K562 (cell line): ENCODE results near the gene SLC7A6OS. TPM values are rescaled to one million over a fixed set of nuclear protein-coding genes. Genes with fewer than 3 reads are reported as not detected.

ENCODE experiments used
- ATAC-seq: fragments of 200-7000 bp; cut with Tn5 transposase; 3 replicates; pipeline ENCODE4 v1.9.1; 2020; ENCODE audit warnings: moderate library complexity
- BruUV-seq: library from RNA; stranded (reverse); fragments of 400-500 nt; replicated peaks from 2 replicates; lab custom pipeline; 2021; lab: Mats Ljungman, UMichigan
- CTCF ChIA-PET: fragments of 300-600 bp; formaldehyde crosslinking; extraction: SDS; loops from one replicate; lab custom pipeline; 2021; ENCODE audit warnings: low intra/inter-chr PET ratio; lab: Yijun Ruan, JAX
- POLR2A ChIA-PET: fragments of 300-600, 350-650 bp; sonication (Branson Sonifier 250); formaldehyde crosslinking; extraction: SDS; loops from one replicate; lab custom pipeline; 2021; ENCODE audit warnings: antibody characterized with exemption, inconsistent platforms; lab: Yijun Ruan, JAX
- DNase-seq, 4 experiments: peaks; one replicate each; pipeline versions ENCODE4 v3.0.0 to v3.0.0-alpha.2; 2011 to 2018; ENCODE audit warnings: low spot score in 3 of 4, mixed read lengths in 3 of 4; ENCODE audit errors: extremely low read depth in 1 of 4
- FAIRE-seq: peaks from 2 replicates; lab custom pipeline; 2011; peaks lifted over from hg19 to GRCh38; lab: Jason Lieb, UNC
- H2AFZ ChIP-seq: 2 replicates; pipeline ENCODE4 v1.6.0; 2011; ENCODE audit warnings: low read depth, low read length, control low read depth, inconsistent platforms
- H3K27ac ChIP-seq: fragments of 200-600 bp; 3 replicates; pipeline ENCODE4 v1.8.0; 2011; ENCODE audit warnings: low read depth, mild to moderate bottlenecking, control low read depth, inconsistent platforms, low read length, moderate library complexity, mixed read lengths; ENCODE audit errors: extremely low read depth
- H3K27me3 ChIP-seq, 2 experiments: fragments of 300-600 bp in 1 of 2; 2 replicates in 1 of 2; 3 replicates in 1 of 2; pipeline versions ENCODE4 v1.6.0 to v1.8.0; 2011; ENCODE audit warnings: inconsistent platforms in 2 of 2, low read length in 2 of 2, mild to moderate bottlenecking in 1 of 2, mixed read lengths in 1 of 2, moderate library complexity in 1 of 2; ENCODE audit not compliant: control insufficient read depth in 2 of 2, insufficient read depth in 2 of 2
- H3K36me3 ChIP-seq: fragments of 300-600 bp; 3 replicates; pipeline ENCODE4 v1.8.0; 2011; ENCODE audit warnings: mild to moderate bottlenecking, low read length, inconsistent platforms; ENCODE audit not compliant: control insufficient read depth, insufficient read depth
- H3K4me1 ChIP-seq, 2 experiments: fragments of 200-600 bp in 1 of 2; replicated peaks in 1 of 2; 2 replicates in 1 of 2; 3 replicates in 1 of 2; pipeline versions ENCODE4 v1.5.1 to v1.8.0; 2011; ENCODE audit warnings: inconsistent platforms in 2 of 2, low read length in 2 of 2, mild to moderate bottlenecking in 1 of 2, mixed read lengths in 1 of 2, moderate library complexity in 1 of 2; ENCODE audit not compliant: control insufficient read depth in 2 of 2, insufficient read depth in 2 of 2
- H3K4me2 ChIP-seq: 2 replicates; pipeline ENCODE4 v1.6.1; 2011; ENCODE audit warnings: low read length, control low read depth, inconsistent platforms, mixed read lengths; ENCODE audit not compliant: insufficient read depth
- H3K4me3 ChIP-seq: fragments of 200-600 bp; sonication (generic), shearing (Covaris generic); 2 replicates; pipeline ENCODE4 v1.5.1; 2016; ENCODE audit warnings: control low read depth, inconsistent platforms
- H3K79me2 ChIP-seq: fragments of 200-600 bp; 3 replicates; pipeline ENCODE4 v1.8.0; 2011; ENCODE audit warnings: low read length, inconsistent platforms; ENCODE audit not compliant: control insufficient read depth, insufficient read depth
- H3K9ac ChIP-seq, 2 experiments: 2 replicates each; pipeline versions ENCODE4 v1.6.0 to v1.6.1; 2011; ENCODE audit warnings: low read depth in 2 of 2, low read length in 2 of 2, control low read depth in 1 of 2, inconsistent platforms in 1 of 2, mild to moderate bottlenecking in 1 of 2, mixed read lengths in 1 of 2; ENCODE audit not compliant: insufficient read depth in 1 of 2
- H3K9me1 ChIP-seq: one replicate; pipeline ENCODE4 v1.6.0; 2011; ENCODE audit warnings: inconsistent platforms, mild to moderate bottlenecking, low read length, moderate library complexity; ENCODE audit not compliant: control insufficient read depth, insufficient read depth
- H3K9me3 ChIP-seq: replicated peaks from 2 replicates; pipeline ENCODE4 v1.5.1; 2011; ENCODE audit warnings: low read depth, low read length, inconsistent platforms; ENCODE audit not compliant: control insufficient read depth, insufficient read depth
- H4K20me1 ChIP-seq: replicated peaks from 2 replicates; pipeline ENCODE4 v1.6.1; 2011; ENCODE audit warnings: low read length, inconsistent platforms, mixed read lengths; ENCODE audit not compliant: control insufficient read depth, insufficient read depth
- BCL6 ChIP-seq: fragments of 250-450 bp; sonication (Bioruptor Pico); IDR thresholded peaks from 2 replicates; pipeline ENCODE4 v1.4.0; 2020
- CHD2 ChIP-seq: IDR thresholded peaks from 2 replicates; pipeline ENCODE4 v1.6.1; 2011; ENCODE audit warnings: low read depth, low read length
- HDAC8 ChIP-seq: fragments of 450-650 bp; IDR thresholded peaks from 2 replicates; pipeline ENCODE4 v1.6.1; 2016; ENCODE audit warnings: mild to moderate bottlenecking, missing genetic modification characterization, moderate library complexity, missing compliant biosample characterization
- NR4A1 ChIP-seq, 2 experiments: fragments of 250-450 bp in 1 of 2; fragments of 450-650 bp in 1 of 2; sonication (Bioruptor Pico) in 1 of 2; IDR thresholded peaks; 2 replicates each; pipeline versions ENCODE4 v1.4.0 to v1.6.1; 2016 to 2020; ENCODE audit warnings: mild to moderate bottlenecking in 2 of 2, missing compliant biosample characterization in 1 of 2, missing genetic modification characterization in 1 of 2, moderate library complexity in 1 of 2
- RBM17 ChIP-seq: fragments of 200-400 bp; formaldehyde crosslinking; IDR thresholded peaks from 2 replicates; pipeline ENCODE4 v1.6.1; 2017; ENCODE audit warnings: low read depth, mild to moderate bottlenecking, low read length, borderline replicate concordance
- SMC3 ChIP-seq: conservative IDR thresholded peaks from 2 replicates; pipeline ENCODE4 v1.6.1; 2011; ENCODE audit warnings: low read depth, low read length, improper control_type of control experiment; ENCODE audit not compliant: insufficient read depth
- THRAP3 ChIP-seq: fragments of 450-650 bp; IDR thresholded peaks from 2 replicates; pipeline ENCODE4 v1.6.1; 2016; ENCODE audit warnings: mild to moderate bottlenecking, inconsistent platforms, borderline replicate concordance
- ZNF143 ChIP-seq: sonication (generic); formaldehyde crosslinking; IDR thresholded peaks from 2 replicates; pipeline ENCODE4 v1.9.0; 2022; ENCODE audit warnings: mild to moderate bottlenecking, missing genetic modification reagents
- ZNF507 ChIP-seq: conservative IDR thresholded peaks from 2 replicates; pipeline ENCODE4 v1.6.1; 2017; ENCODE audit warnings: missing genetic modification characterization, missing compliant biosample characterization
- WGBS: fragments of 100-300 bp; shearing (Covaris generic); methylation state at CpG from one replicate; pipeline ENCODE4 v1.1.6; 2016; ENCODE audit warnings: low coverage, mixed read lengths; ENCODE audit not compliant: insufficient coverage; ENCODE audit errors: missing lambda C conversion rate; 5-methylcytosine and 5-hydroxymethylcytosine counted together
- in situ Hi-C: fragments of 300-500 bp; cut with MboI; formaldehyde crosslinking; loops from 4 replicates; pipeline ENCODE4 v1.15.0; 2018; ENCODE audit warnings: inconsistent platforms, mixed read lengths
- intact Hi-C: fragments of 100-400 bp; cut with micrococcal nuclease; formaldehyde crosslinking; loops from 2 replicates; pipeline ENCODE4 v1.14.2; 2022
- polyA plus RNA-seq, 8 experiments: library from polyadenylated mRNA; depleted of rRNA in 4 of 8; stranded (reverse) in 5 of 8; unstranded in 3 of 8; fragments of >200 nt; fragmentation: Nextera tagmentation in 2 of 8; fragmentation: Illumina TruSeq in 1 of 8; extraction: Ambion mirVana in 2 of 8; extraction: Trizol in 1 of 8; gene quantifications; 2 replicates each; pipeline versions ENCODE4 v1.2.1 to v1.2.3, GENCODE V29; 2011 to 2014; ENCODE audit warnings: inconsistent platforms in 1 of 8, missing spikeins in 1 of 8
- total RNA-seq, 7 experiments: library from RNA; depleted of rRNA in 6 of 7; stranded (reverse); fragments of >200 nt in 6 of 7; fragmentation: Illumina TruSeq in 2 of 7; extraction: Trizol in 2 of 7; gene quantifications; 2 replicates each; pipeline versions ENCODE4 v1.2.1 to v1.2.3, GENCODE V29; 2011 to 2021; ENCODE audit warnings: low replicate concordance in 1 of 7
- TF ChIP-seq, protein P1 (sequence below): fragments of 250-450 bp; sonication (Bioruptor Pico); IDR thresholded peaks from 2 replicates; pipeline ENCODE4 v1.4.0; 2020

SLC7A6OS gene
- total and polyA plus RNA-seq, 9 of the 15 experiments (the other 6 are each of a cell fraction or from before 2014, with no cell fraction given): 2.7 to 23.6 (median 17.2) TPM

DNA sequence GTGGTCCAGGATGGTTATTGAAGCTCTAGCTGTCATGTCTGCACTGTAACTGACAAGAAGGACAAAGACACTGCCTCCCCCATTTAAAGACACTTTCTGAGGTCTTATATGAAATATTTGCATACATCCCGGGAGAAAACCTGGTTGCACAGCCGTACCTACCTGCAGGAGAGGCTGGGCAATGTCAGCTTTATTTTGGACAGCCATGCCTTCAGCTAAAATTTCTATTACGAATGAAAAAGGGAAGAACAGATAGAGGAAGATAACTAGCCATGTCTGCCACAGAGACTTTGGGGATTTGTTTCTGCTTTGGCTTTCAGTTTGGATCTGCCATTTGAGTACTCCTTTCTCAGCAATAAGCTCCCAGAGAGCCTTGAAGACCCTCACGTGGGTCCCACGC, 27.4 kb downstream of the SLC7A6OS start:
- FAIRE-seq: no peak

DNA sequence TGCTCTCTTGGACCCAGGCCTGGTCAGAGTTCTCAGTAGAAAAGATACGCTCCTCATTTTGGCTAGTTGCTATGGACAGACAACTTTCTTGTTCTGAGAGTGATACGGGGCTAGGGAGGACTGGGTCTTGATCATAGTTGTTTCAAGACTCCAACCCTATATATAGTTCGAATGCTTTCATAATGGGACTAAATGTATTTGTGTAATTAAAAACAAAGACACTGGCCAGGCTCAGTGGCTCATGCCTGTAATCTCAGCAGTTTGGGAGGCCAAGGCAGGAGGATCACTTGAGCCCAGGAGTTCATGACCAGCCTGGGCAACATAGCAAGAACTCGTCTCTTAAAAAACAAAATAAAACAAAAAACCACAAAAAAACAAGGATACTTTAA, 28.7 kb downstream of the SLC7A6OS start:
- Histone ChIP-seq H3K9ac (no peak overlapping the region), H4K20me1 (0 out of 2 replicates have a peak, but pooled peaks cover 4% of the 10 kb centered on the region), H3K9me1 (no peaks in the 10 kb centered on the region)
- no peak for DNase-seq
- intact Hi-C loops: no loop called here
- TF ChIP-seq NR4A1 (CRISPR knock-in tag; IDR thresholded peaks at IDR 0.05): no peak
- TF ChIP-seq NR4A1 (tag; IDR thresholded peaks at IDR 0.05): no peak
- TF ChIP-seq ZNF507: no peak
- no peak for TF ChIP-seq BCL6 (CRISPR knock-in tag)
- TF ChIP-seq SMC3: no peak
- TF ChIP-seq, protein P1, sequence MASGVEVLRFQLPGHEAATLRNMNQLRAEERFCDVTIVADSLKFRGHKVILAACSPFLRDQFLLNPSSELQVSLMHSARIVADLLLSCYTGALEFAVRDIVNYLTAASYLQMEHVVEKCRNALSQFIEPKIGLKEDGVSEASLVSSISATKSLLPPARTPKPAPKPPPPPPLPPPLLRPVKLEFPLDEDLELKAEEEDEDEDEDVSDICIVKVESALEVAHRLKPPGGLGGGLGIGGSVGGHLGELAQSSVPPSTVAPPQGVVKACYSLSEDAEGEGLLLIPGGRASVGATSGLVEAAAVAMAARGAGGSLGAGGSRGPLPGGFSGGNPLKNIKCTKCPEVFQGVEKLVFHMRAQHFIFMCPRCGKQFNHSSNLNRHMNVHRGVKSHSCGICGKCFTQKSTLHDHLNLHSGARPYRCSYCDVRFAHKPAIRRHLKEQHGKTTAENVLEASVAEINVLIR (CRISPR knock-in tag): no peak
- TF ChIP-seq, all 486 proteins: peak for 0
- Histone ChIP-seq H3K4me2 (no peak overlapping the region), H3K36me3 (peaks cover 63% of the 10 kb centered on the region), H3K27me3 (no peaks in the 10 kb centered on the region), H3K4me3 (no peak overlapping the region), H3K79me2 (peaks cover 30% of the 10 kb centered on the region), H3K27ac (no peak overlapping the region), H3K9me3 (no peaks in the 10 kb centered on the region), H2AFZ (no peak overlapping the region), H3K4me1 (peaks cover 0 to 15% of the 10 kb centered on the region in 2 experiments; a peak in 4 of 5 replicates)
- no TSS peak for BruUV-seq
- FAIRE-seq (no peak), ATAC-seq (no peak)
- ChIA-PET POLR2A (no interaction called here), CTCF (interaction anchor here (0.6 kb wide), 1 partner anchor 159 kb away, joined by 4 read pairs; no protein-coding TSS in a partner anchor)
- in situ Hi-C loops: no loop called here
- WGBS: 93% methylated on average over 4 of the region's 4 CpGs

More for the DNA sequence above, 27.4 kb downstream of the SLC7A6OS start:
- H3K27ac ChIP-seq: peak overlapping the region; percentile 28; the same call in 1 of the 3 replicates
- in situ Hi-C loops: no loop called here
- BruUV-seq: no TSS peak
- no peak for DNase-seq
- no peak overlapping the region for H3K4me2 ChIP-seq
- peaks cover 0 to 20% of the 10 kb centered on the region in 2 experiments; a peak in 4 of 5 replicates for H3K4me1 ChIP-seq
- H3K4me3 ChIP-seq: no peak overlapping the region
- CTCF ChIA-PET: no interaction called here
- no peaks in the 10 kb centered on the region for H3K9me3 ChIP-seq
- H3K36me3 ChIP-seq: peaks cover 76% of the 10 kb centered on the region
- H3K9me1 ChIP-seq: no peaks in the 10 kb centered on the region
- intact Hi-C loops: no loop called here
- H3K27me3 ChIP-seq: no peaks in the 10 kb centered on the region
- H4K20me1 ChIP-seq: 0 out of 2 replicates have a peak, but pooled peaks cover 6% of the 10 kb centered on the region
- no peak for TF ChIP-seq CHD2
- TF ChIP-seq THRAP3: no peak
- no peak for TF ChIP-seq RBM17
- TF ChIP-seq ZNF143: no peak
- TF ChIP-seq HDAC8: no peak
- no peak overlapping the region for H2AFZ ChIP-seq
- peaks cover 32% of the 10 kb centered on the region for H3K79me2 ChIP-seq
- ATAC-seq: no peak
- POLR2A ChIA-PET: interaction anchor here (0.6 to 1.8 kb wide), 11 partner anchors 9 to 577 kb away, joined by 3 to 8 read pairs (median 3); no protein-coding TSS in a partner anchor
- WGBS: 69% methylated on average over 5 of the region's 5 CpGs
- H3K9ac ChIP-seq: no peak overlapping the region
